ENCODE results near the gene SNORC. TPM values are rescaled to one million over a fixed set of nuclear protein-coding genes. Genes with fewer than 3 reads are reported as not detected.

Gene SNORC
- polyA plus RNA-seq, 3 donors = 0.61 TPM; not detected in 2

GRCh38 chr2:232892843-232893242 lies 22.8 kb downstream of the SNORC start:
- no peak overlapping the region for H3K27ac Mint-ChIP-seq
- H3K27me3 Mint-ChIP-seq (ENCODE audit: low read depth in 3 of 3) = peaks cover 5 to 11% (median 10%) of the 10 kb centered on the region in 3 donors
- Histone ChIP-seq H3K4me1 (ENCODE audit: control insufficient read depth in 1 of 2, insufficient read depth in 2 of 2, low read length in 2 of 2) (no peaks in the 10 kb centered on the region), H4K20me1 (ENCODE audit: insufficient read depth, low read length) (no peaks in the 10 kb centered on the region), H3K36me3 (replicated peaks in 1 of 2; ENCODE audit: control insufficient read depth in 1 of 2, insufficient read depth in 2 of 2, low read length in 2 of 2) (no peaks in the 10 kb centered on the region), H3K4me2 (replicated peaks; ENCODE audit: extremely low read depth, low read length, poor library complexity, severe bottlenecking) (no peak overlapping the region), H3K27ac (ENCODE audit: low read depth in 1 of 2, low read length in 2 of 2) (no peak overlapping the region), H3K27me3 (ENCODE audit: control insufficient read depth in 2 of 2, insufficient read depth in 2 of 2, low read length in 2 of 2) (no peaks in the 10 kb centered on the region), H3K9ac (ENCODE audit: insufficient read depth, low read length, poor library complexity, severe bottlenecking) (no peak overlapping the region), H3K4me3 (replicated peaks in 1 of 3; ENCODE audit: low read depth in 2 of 3, low read length in 3 of 3) (no peak overlapping the region), H3K9me3 (replicated peaks in 1 of 2; ENCODE audit: control insufficient read depth in 1 of 2, insufficient read depth in 1 of 2, low read length in 2 of 2) (no peaks in the 10 kb centered on the region), H3K79me2 (ENCODE audit: insufficient read depth, low read length) (no peaks in the 10 kb centered on the region), H2AFZ (ENCODE audit: insufficient read depth, low read depth, low read length, poor library complexity, severe bottlenecking) (no peak overlapping the region)
- no peaks in the 10 kb centered on the region for H3K36me3 Mint-ChIP-seq
- H3K9me3 Mint-ChIP-seq = peaks cover 0 to 2% (median 0%) of the 10 kb centered on the region in 7 donors
- intact Hi-C loops (cut with micrococcal nuclease) = no loop called here
- WGBS (ENCODE audit: insufficient coverage) = 91% methylated on average over 20 of the region's 20 CpGs
- no peak for DNase-seq
- peak overlapping the region in 1 of 2 donors; percentile 15 for H3K4me3 Mint-ChIP-seq
- no peak for TF ChIP-seq CTCF (IDR thresholded peaks at IDR 0.05)
- peaks cover 4% of the 10 kb centered on the region for H3K4me1 Mint-ChIP-seq

DNA sequence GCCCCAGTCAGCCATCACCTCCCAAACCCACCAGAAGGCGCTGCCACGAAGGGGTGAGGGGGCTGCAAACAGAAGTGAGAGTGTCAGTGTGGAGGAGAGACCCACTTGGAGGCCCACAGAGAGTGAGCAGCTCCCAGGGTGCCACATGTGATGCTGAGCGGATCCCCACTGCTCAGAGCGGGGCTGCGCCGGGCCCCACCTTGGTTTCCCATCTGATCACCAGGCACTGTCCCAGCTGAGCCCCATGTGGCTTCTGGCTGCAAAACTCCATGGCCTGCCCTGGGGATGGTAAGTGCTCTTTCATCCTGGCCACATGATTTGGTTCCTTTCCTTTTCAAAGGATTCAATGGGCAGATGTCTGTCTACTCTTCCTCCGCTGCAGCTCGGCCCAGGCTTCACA lies 23.8 kb downstream of the SNORC start:
- Histone ChIP-seq H3K9ac (ENCODE audit: insufficient read depth, low read length, poor library complexity, severe bottlenecking) (no peak overlapping the region), H3K36me3 (replicated peaks in 1 of 2; ENCODE audit: control insufficient read depth in 1 of 2, insufficient read depth in 2 of 2, low read length in 2 of 2) (no peaks in the 10 kb centered on the region), H3K4me1 (ENCODE audit: control insufficient read depth in 1 of 2, insufficient read depth in 2 of 2, low read length in 2 of 2) (no peaks in the 10 kb centered on the region), H3K27me3 (ENCODE audit: control insufficient read depth in 2 of 2, insufficient read depth in 2 of 2, low read length in 2 of 2) (no peaks in the 10 kb centered on the region), H4K20me1 (ENCODE audit: insufficient read depth, low read length) (no peaks in the 10 kb centered on the region), H3K27ac (ENCODE audit: low read depth in 1 of 2, low read length in 2 of 2) (no peak overlapping the region), H2AFZ (ENCODE audit: insufficient read depth, low read depth, low read length, poor library complexity, severe bottlenecking) (no peak overlapping the region), H3K4me3 (replicated peaks in 1 of 3; ENCODE audit: low read depth in 2 of 3, low read length in 3 of 3) (no peak overlapping the region), H3K4me2 (replicated peaks; ENCODE audit: extremely low read depth, low read length, poor library complexity, severe bottlenecking) (no peak overlapping the region), H3K79me2 (ENCODE audit: insufficient read depth, low read length) (no peaks in the 10 kb centered on the region), H3K9me3 (replicated peaks in 1 of 2; ENCODE audit: control insufficient read depth in 1 of 2, insufficient read depth in 1 of 2, low read length in 2 of 2) (no peaks in the 10 kb centered on the region)
- WGBS (ENCODE audit: insufficient coverage) = 98% methylated on average over 4 of the region's 8 CpGs
- Mint-ChIP-seq H3K9me3 (no peaks in the 10 kb centered on the region), H3K27me3 (ENCODE audit: low read depth in 3 of 3) (peaks cover 5 to 11% (median 10%) of the 10 kb centered on the region in 3 donors), H3K27ac (no peak overlapping the region), H3K4me1 (peaks cover 4% of the 10 kb centered on the region), H3K36me3 (no peaks in the 10 kb centered on the region), H3K4me3 (no peak overlapping the region)
- DNase-seq = no peak
- intact Hi-C loops (cut with micrococcal nuclease) = no loop called here
- TF ChIP-seq CTCF (IDR thresholded peaks at IDR 0.05) = no peak

Data from CD14-positive monocyte (primary cell).